Subcutaneous abdominal adipose tissue (tissue), 5 donors: ENCODE results near the gene CNOT1.
"Not testable (repeated sequence)": the region's sequence is repeated elsewhere in the genome, so short reads cannot be mapped to it uniquely, and the experiment has no call there.

ENCODE experiments used
- H3K27ac ChIP-seq: one replicate; pipeline ENCODE4 v1.7.0; 2013; ENCODE audit warnings: low read depth, mild to moderate bottlenecking, inconsistent platforms, low read length, moderate library complexity
- H3K27me3 ChIP-seq, 5 donors: one replicate each; pipeline ENCODE4 v1.7.0; 2013; ENCODE audit warnings: low read length in 5 of 5, inconsistent platforms in 1 of 5; ENCODE audit not compliant: control insufficient read depth in 5 of 5, insufficient read depth in 4 of 5
- H3K36me3 ChIP-seq, 5 donors: one replicate each; pipeline ENCODE4 v1.7.0; 2013; ENCODE audit warnings: low read length in 5 of 5; ENCODE audit not compliant: control insufficient read depth in 5 of 5, insufficient read depth in 5 of 5
- H3K4me1 ChIP-seq, 5 donors: one replicate each; pipeline ENCODE4 v1.7.0; 2013; ENCODE audit warnings: low read length in 5 of 5, mild to moderate bottlenecking in 3 of 5, moderate library complexity in 1 of 5; ENCODE audit not compliant: control insufficient read depth in 5 of 5, insufficient read depth in 5 of 5
- H3K4me3 ChIP-seq, 5 donors: one replicate each; pipeline ENCODE4 v1.7.0; 2013; ENCODE audit warnings: low read length in 5 of 5, low read depth in 1 of 5
- H3K9ac ChIP-seq, 5 donors: one replicate each; pipeline ENCODE4 v1.7.0; 2013; ENCODE audit warnings: low read length in 5 of 5, mild to moderate bottlenecking in 4 of 5, moderate library complexity in 3 of 5
- H3K9me3 ChIP-seq, 5 donors: one replicate each; pipeline ENCODE4 v1.7.0; 2013; ENCODE audit warnings: low read length in 5 of 5; ENCODE audit not compliant: control insufficient read depth in 5 of 5
- donor health status: healthy.
- donor health status: healthy.
- donor health status: healthy.
- donor health status: healthy.
- donor health status: healthy.

CNOT1 gene

GRCh38 chr16:58639230-58639629 is 9.6 kb upstream of the CNOT1 start:
- no peaks in the 10 kb centered on the region for H3K9me3 ChIP-seq
- H3K4me1 ChIP-seq, result peaks cover 0 to 5% (median 3%) of the 10 kb centered on the region in 5 donors
- H3K9ac ChIP-seq, result no peak overlapping the region
- H3K27ac ChIP-seq, result no peak overlapping the region
- H3K27me3 ChIP-seq, result no peaks in the 10 kb centered on the region
- H3K4me3 ChIP-seq, result no peak overlapping the region
- H3K36me3 ChIP-seq, result no peaks in the 10 kb centered on the region

GRCh38 chr16:58638148-58639036 is 8.8 kb upstream of the CNOT1 start:
- Histone ChIP-seq H3K4me1 (peaks cover 0 to 5% (median 3%) of the 10 kb centered on the region in 5 donors), H3K4me3 (no peak overlapping the region), H3K9me3 (no peaks in the 10 kb centered on the region), H3K27ac (no peak overlapping the region), H3K27me3 (no peaks in the 10 kb centered on the region), H3K9ac (no peak overlapping the region), H3K36me3 (no peaks in the 10 kb centered on the region)

GRCh38 chr16:58637021-58637420 is 7.4 kb upstream of the CNOT1 start:
- not testable (repeated sequence) for H3K9ac ChIP-seq, H3K27ac ChIP-seq, H3K27me3 ChIP-seq, H3K4me1 ChIP-seq, H3K36me3 ChIP-seq, H3K4me3 ChIP-seq, H3K9me3 ChIP-seq

- Histone ChIP-seq H3K36me3 (no peaks in the 10 kb centered on the region), H3K4me3 (no peak overlapping the region), H3K4me1 (peaks cover 0 to 5% (median 3%) of the 10 kb centered on the region in 5 donors), H3K9me3 (no peaks in the 10 kb centered on the region), H3K27ac (no peak overlapping the region), H3K9ac (no peak overlapping the region), H3K27me3 (no peaks in the 10 kb centered on the region)
Observed at GRCh38 chr16:58636466-58636865, 6.8 kb upstream of the CNOT1 start.

- H3K4me3 ChIP-seq, result no peak overlapping the region
- H3K27me3 ChIP-seq, result no peaks in the 10 kb centered on the region
- peaks cover under 1 to 8% (median 6%) of the 10 kb centered on the region in 5 donors for H3K4me1 ChIP-seq
- H3K27ac ChIP-seq, result no peak overlapping the region
- no peaks in the 10 kb centered on the region for H3K9me3 ChIP-seq
- no peak overlapping the region for H3K9ac ChIP-seq
- no peaks in the 10 kb centered on the region for H3K36me3 ChIP-seq
Observed at GRCh38 chr16:58635502-58635901, 5.9 kb upstream of the CNOT1 start.

- peak overlapping the region in 1 of 5 donors; percentile 19 for H3K9ac ChIP-seq
- H3K4me3 ChIP-seq, result no peak overlapping the region
- H3K36me3 ChIP-seq, result no peaks in the 10 kb centered on the region
- no peak overlapping the region for H3K27ac ChIP-seq
- H3K9me3 ChIP-seq, result no peaks in the 10 kb centered on the region
- peaks cover 3 to 15% (median 7%) of the 10 kb centered on the region in 5 donors for H3K4me1 ChIP-seq
- no peaks in the 10 kb centered on the region for H3K27me3 ChIP-seq
Observed at GRCh38 chr16:58634265-58634802, 4.7 kb upstream of the CNOT1 start.

GRCh38 chr16:58628845-58629732 is 537 bp downstream of the CNOT1 start:
- peak overlapping the region; percentile 98 for H3K27ac ChIP-seq
- H3K4me1 ChIP-seq, result peaks cover 3 to 32% (median 25%) of the 10 kb centered on the region in 5 donors
- peak overlapping the region; percentile 80 to 99 (median 95) for H3K4me3 ChIP-seq
- H3K27me3 ChIP-seq, result no peaks in the 10 kb centered on the region
- peak overlapping the region; percentile 92 to 100 (median 100) for H3K9ac ChIP-seq
- no peaks in the 10 kb centered on the region for H3K9me3 ChIP-seq
- H3K36me3 ChIP-seq, result peaks cover 2 to 9% (median 7%) of the 10 kb centered on the region in 5 donors

GRCh38 chr16:58624209-58624608 is 5.4 kb downstream of the CNOT1 start:
- peaks cover 11 to 38% (median 19%) of the 10 kb centered on the region in 5 donors for H3K36me3 ChIP-seq
- no peak overlapping the region for H3K9ac ChIP-seq
- no peak overlapping the region for H3K27ac ChIP-seq
- no peak overlapping the region for H3K4me3 ChIP-seq
- peaks cover 0 to 22% (median 19%) of the 10 kb centered on the region in 5 donors for H3K4me1 ChIP-seq
- H3K27me3 ChIP-seq, result no peaks in the 10 kb centered on the region
- no peaks in the 10 kb centered on the region for H3K9me3 ChIP-seq

- Histone ChIP-seq H3K9me3 (no peaks in the 10 kb centered on the region), H3K27me3 (no peaks in the 10 kb centered on the region), H3K36me3 (peaks cover 11 to 58% (median 28%) of the 10 kb centered on the region in 5 donors), H3K9ac (no peak overlapping the region), H3K4me3 (no peak overlapping the region), H3K4me1 (no peaks in the 10 kb centered on the region), H3K27ac (no peak overlapping the region)
Observed at GRCh38 chr16:58620396-58620795, 9.2 kb downstream of the CNOT1 start.
